GM21390 (cell line): ENCODE measurements around the gene IDI2.
"Not testable (repeated sequence)": the region's sequence is repeated elsewhere in the genome, so short reads cannot be mapped to it uniquely, and the experiment has no call there.

Experiments
- ATAC-seq: cut with Tn5 transposase; IDR thresholded peaks from one replicate; pipeline ENCODE4 v1.9.1; 2021; ENCODE audit not compliant: unreplicated experiment

IDI2 gene

GRCh38 chr10:1009947-1010346 lies 15.7 kb downstream of the IDI2 start:
- not testable (repeated sequence) for ATAC-seq

GRCh38 chr10:1009071-1009494 lies 16.6 kb downstream of the IDI2 start:
- no peak for ATAC-seq

GRCh38 chr10:1007583-1007982 lies 18.1 kb downstream of the IDI2 start:
- ATAC-seq: no peak

- ATAC-seq: no peak
Measured at GRCh38 chr10:1006573-1006972, 19.1 kb downstream of the IDI2 start.

- no peak for ATAC-seq
Measured at GRCh38 chr10:1003884-1004670, 21.6 kb downstream of the IDI2 start.

GRCh38 chr10:1002425-1003006 lies 23.1 kb downstream of the IDI2 start:
- ATAC-seq: no peak

- ATAC-seq: no peak
Measured at GRCh38 chr10:997266-998022, 28.2 kb downstream of the IDI2 start.

- no peak for ATAC-seq
Measured at GRCh38 chr10:996031-996430, 29.6 kb downstream of the IDI2 start.

GRCh38 chr10:995559-995926 lies 30.1 kb downstream of the IDI2 start:
- ATAC-seq: no peak

GRCh38 chr10:994836-995558 lies 30.7 kb downstream of the IDI2 start:
- no peak for ATAC-seq

- ATAC-seq: no peak
Measured at GRCh38 chr10:992871-993270, 32.8 kb downstream of the IDI2 start.

- ATAC-seq: no peak
Measured at GRCh38 chr10:992467-992866, 33.2 kb downstream of the IDI2 start.

- ATAC-seq: no peak
Measured at GRCh38 chr10:990808-991207, 34.9 kb downstream of the IDI2 start.

GRCh38 chr10:988667-989545 lies 36.8 kb downstream of the IDI2 start:
- peak; percentile 0 for ATAC-seq

- peak; percentile 95 for ATAC-seq
Measured at GRCh38 chr10:987870-988666, 37.6 kb downstream of the IDI2 start, which contains the start of gene GTPBP4. Gene GTPBP4 (plus strand): TSS chr10:988434. CDS start chr10:988480, 46 bp downstream.

- no peak for ATAC-seq
Measured at GRCh38 chr10:987620-987869, 38.1 kb downstream of the IDI2 start.

GRCh38 chr10:986881-987619 lies 38.6 kb downstream of the IDI2 start:
- no peak for ATAC-seq

GRCh38 chr10:986137-986825 lies 39.4 kb downstream of the IDI2 start:
- ATAC-seq: no peak
